Right lobe of liver (tissue), 6 donors: Measurements from ENCODE around the gene RAB31. TPM values are rescaled to one million over a fixed set of nuclear protein-coding genes. Genes with fewer than 3 reads are reported as not detected.
"Not testable (repeated sequence)": the region's sequence is repeated elsewhere in the genome, so short reads cannot be mapped to it uniquely, and the experiment has no call there.

ENCODE experiments used
- ATAC-seq, 4 donors: fragments of 200-7000 bp; cut with Tn5 transposase; one replicate each; pipeline ENCODE4 v1.9.1; 2020; ENCODE audit warnings: mild to moderate bottlenecking in 4 of 4, moderate library complexity in 4 of 4
- DNase-seq, 3 donors: peaks; one replicate each; pipeline ENCODE4 v3.0.0-alpha.2; 2020
- H3K27ac ChIP-seq, 3 donors: fragments of 200-600 bp; one replicate each; pipeline ENCODE4 v1.8.0; 2022
- H3K27me3 ChIP-seq, 2 donors: fragments of 200-600 bp; one replicate each; pipeline ENCODE4 v1.8.0; 2022
- H3K36me3 ChIP-seq, 4 donors: fragments of 200-600 bp; sonication (generic) in 1 of 4; one replicate each; pipeline versions ENCODE4 v1.5.1 to v1.8.0; 2017 to 2022; ENCODE audit warnings: control low read depth in 1 of 4
- H3K4me1 ChIP-seq, 4 donors: fragments of 200-600 bp; sonication (generic) in 1 of 4; one replicate each; pipeline versions ENCODE4 v1.5.1 to v1.8.0; 2017 to 2022; ENCODE audit warnings: control low read depth in 1 of 4
- H3K4me3 ChIP-seq, 3 donors: fragments of 200-600 bp; one replicate each; pipeline ENCODE4 v1.8.0; 2022
- H3K9me3 ChIP-seq, 4 donors: fragments of 200-600 bp; sonication (generic) in 1 of 4; one replicate each; pipeline versions ENCODE4 v1.5.1 to v1.8.0; 2017 to 2022; ENCODE audit warnings: control low read depth in 1 of 4
- CTCF ChIP-seq, 4 donors: fragments of 200-600 bp in 3 of 4; fragments of 450-650 bp in 1 of 4; IDR thresholded peaks; one replicate each; pipeline versions ENCODE4 v1.5.1 to v1.8.0; 2016 to 2022; ENCODE audit warnings: antibody characterized with exemption in 4 of 4, mild to moderate bottlenecking in 2 of 4
- POLR2A ChIP-seq: fragments of 450-650 bp; IDR thresholded peaks from one replicate; pipeline ENCODE4 v1.6.1; 2017; ENCODE audit warnings: antibody characterized with exemption, mild to moderate bottlenecking
- WGBS: methylation state at CpG from one replicate; pipeline ENCODE4 v1.1.6; 2018; ENCODE audit warnings: low coverage, low lambda C conversion rate; ENCODE audit not compliant: insufficient coverage; ENCODE audit errors: missing lambda C conversion rate; 5-methylcytosine and 5-hydroxymethylcytosine counted together
- intact Hi-C, 2 donors: fragments of 100-400 bp; cut with DNase I; formaldehyde crosslinking; loops; one replicate each; pipeline versions ENCODE4 v1.11.2 to v1.14.1; 2022
- total RNA-seq, 6 experiments: library from RNA; depleted of rRNA in 2 of 6; stranded (reverse); fragments of >200 nt in 2 of 6; fragmentation: NEBNext Ultra II Directional in 3 of 6; extraction: Animal tissue kit (Norgen Biotek cat#: 25700) in 3 of 6; gene quantifications; one replicate each; pipeline versions ENCODE4 v1.1.0 to v1.2.4, GENCODE V29; 2016 to 2023
- donor health status: DM: no; HTN: yes; CAD: no.
- donor health status: DM: no; HTN: no; CAD: no.
- donor health status: DM: no; HTN: no; CAD: no.
- donor health status: DM: no; HTN: yes; CAD: no.
- donor health status: DM: no; HTN: yes; CAD: no.

The RAB31 gene
- total RNA-seq, 6 experiments from 2014 or later: 3.0 to 14.3 (median 5.4) TPM

- H3K27ac ChIP-seq: no peak overlapping the region
- intact Hi-C loops: no loop called here
- no peaks in the 10 kb centered on the region for H3K4me1 ChIP-seq
- no peaks in the 10 kb centered on the region for H3K9me3 ChIP-seq
- H3K36me3 ChIP-seq: no peaks in the 10 kb centered on the region
- DNase-seq (no peak), ATAC-seq (no peak)
- no peak overlapping the region for H3K4me3 ChIP-seq
- no peaks in the 10 kb centered on the region for H3K27me3 ChIP-seq
- TF ChIP-seq POLR2A (no peak), CTCF (IDR thresholded peaks at IDR 0.05) (no peak)
- 93% methylated on average over 1 of the region's 1 CpG for WGBS
Measured at GRCh38 chr18:9766740-9767139, 58.6 kb downstream of the RAB31 start.

GRCh38 chr18:9768071-9768691, 60.1 kb downstream of the RAB31 start:
- WGBS: 53% methylated on average over 2 of the region's 2 CpGs
- H3K4me3 ChIP-seq, H3K27ac ChIP-seq, H3K4me1 ChIP-seq, DNase-seq, intact Hi-C loops, ATAC-seq, H3K27me3 ChIP-seq, H3K36me3 ChIP-seq, H3K9me3 ChIP-seq: not testable (repeated sequence)

- ATAC-seq, intact Hi-C loops: not testable (repeated sequence)
Measured at GRCh38 chr18:9770111-9770510, 62.0 kb downstream of the RAB31 start.

GRCh38 chr18:9771261-9771976, 63.3 kb downstream of the RAB31 start:
- H3K4me3 ChIP-seq: no peak overlapping the region
- no peaks in the 10 kb centered on the region for H3K9me3 ChIP-seq
- no peaks in the 10 kb centered on the region for H3K36me3 ChIP-seq
- H3K4me1 ChIP-seq: no peaks in the 10 kb centered on the region
- peak overlapping the region in 2 of 3 donors; percentile 22 to 36 for H3K27ac ChIP-seq
- no peaks in the 10 kb centered on the region for H3K27me3 ChIP-seq
- TF ChIP-seq POLR2A (no peak), CTCF (IDR thresholded peaks at IDR 0.05) (peak; percentile 90 to 95 (median 93))
- DNase-seq (peak; percentile 80 to 81 (median 81)), ATAC-seq (peak; percentile 92 to 96 (median 94))
- WGBS: 14% methylated on average over 18 of the region's 18 CpGs
- intact Hi-C loops: no loop called here

More at GRCh38 chr18:9770111-9770510, 62.0 kb downstream of the RAB31 start:
- not testable (repeated sequence) for H3K36me3 ChIP-seq, H3K4me1 ChIP-seq, H3K4me3 ChIP-seq, H3K27ac ChIP-seq, DNase-seq, H3K27me3 ChIP-seq, H3K9me3 ChIP-seq
- WGBS: 66% methylated on average over 3 of the region's 3 CpGs

GRCh38 chr18:9771977-9772660, 64.0 kb downstream of the RAB31 start:
- intact Hi-C loops: no loop called here
- 70% methylated on average over 13 of the region's 14 CpGs for WGBS
- no peak for TF ChIP-seq CTCF (IDR thresholded peaks at IDR 0.05)
- no peak for TF ChIP-seq POLR2A
- no peaks in the 10 kb centered on the region for H3K4me1 ChIP-seq
- no peak for DNase-seq
- H3K4me3 ChIP-seq: no peak overlapping the region
- no peaks in the 10 kb centered on the region for H3K27me3 ChIP-seq
- no peak overlapping the region for H3K27ac ChIP-seq
- ATAC-seq: peak in 3 of 4 donors; percentile 12 to 29 (median 24)
- no peaks in the 10 kb centered on the region for H3K9me3 ChIP-seq
- no peaks in the 10 kb centered on the region for H3K36me3 ChIP-seq
